NCI-H510A treated with DMSO at 0.1 percent for 48 hours (cell line): Measurements from ENCODE around the gene IGFL4.

Experiments
- DNase-seq: peaks from one replicate; lab custom pipeline; 2025; lab: John Stamatoyannopoulos, UW

IGFL4 gene

GRCh38 chr19:45994456-45994997 lies 46.3 kb downstream of the IGFL4 start:
- DNase-seq, result peak; percentile 85

- DNase-seq, result no peak
Measured at GRCh38 chr19:45990113-45990728, 50.6 kb downstream of the IGFL4 start.
